ENCODE data around the gene STK24. TPM values are rescaled to one million over a fixed set of nuclear protein-coding genes. Genes with fewer than 3 reads are reported as not detected.
A peak's percentile ranks its signal among the peaks of the same experiment; 100 is the strongest.
"Not testable (repeated sequence)": the region's sequence is repeated elsewhere in the genome, so short reads cannot be mapped to it uniquely, and the experiment has no call there.

Gene STK24
- total RNA-seq, 2 experiments from 2014 or later: 160 to 170 TPM

DNA sequence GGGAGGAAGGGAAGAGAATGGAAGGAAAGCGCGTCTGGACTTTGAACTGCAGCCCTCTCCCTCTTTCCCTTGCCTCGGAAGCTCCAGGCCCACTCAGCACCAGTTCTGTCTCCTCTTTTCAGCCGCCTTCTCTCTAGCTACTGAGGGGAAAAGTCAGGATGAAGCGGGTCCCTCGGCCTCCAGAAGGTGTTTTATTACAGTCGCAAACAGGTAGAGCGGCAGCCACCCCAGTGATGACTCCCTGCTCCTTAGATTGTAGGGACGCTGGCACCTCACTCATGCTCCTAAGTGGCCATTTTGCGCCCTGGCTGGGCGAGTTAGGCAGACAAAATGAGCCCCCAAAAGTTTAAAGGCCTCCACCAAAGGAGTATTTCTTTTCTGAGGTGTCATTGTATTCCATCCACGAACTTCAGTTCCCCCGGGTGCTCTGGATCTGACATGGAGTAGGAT lies 954 bp upstream of the STK24 start:
- H3K4me3 Mint-ChIP-seq: peak overlapping the region; percentile 76
- CTCF ChIA-PET: no interaction called here

DNA sequence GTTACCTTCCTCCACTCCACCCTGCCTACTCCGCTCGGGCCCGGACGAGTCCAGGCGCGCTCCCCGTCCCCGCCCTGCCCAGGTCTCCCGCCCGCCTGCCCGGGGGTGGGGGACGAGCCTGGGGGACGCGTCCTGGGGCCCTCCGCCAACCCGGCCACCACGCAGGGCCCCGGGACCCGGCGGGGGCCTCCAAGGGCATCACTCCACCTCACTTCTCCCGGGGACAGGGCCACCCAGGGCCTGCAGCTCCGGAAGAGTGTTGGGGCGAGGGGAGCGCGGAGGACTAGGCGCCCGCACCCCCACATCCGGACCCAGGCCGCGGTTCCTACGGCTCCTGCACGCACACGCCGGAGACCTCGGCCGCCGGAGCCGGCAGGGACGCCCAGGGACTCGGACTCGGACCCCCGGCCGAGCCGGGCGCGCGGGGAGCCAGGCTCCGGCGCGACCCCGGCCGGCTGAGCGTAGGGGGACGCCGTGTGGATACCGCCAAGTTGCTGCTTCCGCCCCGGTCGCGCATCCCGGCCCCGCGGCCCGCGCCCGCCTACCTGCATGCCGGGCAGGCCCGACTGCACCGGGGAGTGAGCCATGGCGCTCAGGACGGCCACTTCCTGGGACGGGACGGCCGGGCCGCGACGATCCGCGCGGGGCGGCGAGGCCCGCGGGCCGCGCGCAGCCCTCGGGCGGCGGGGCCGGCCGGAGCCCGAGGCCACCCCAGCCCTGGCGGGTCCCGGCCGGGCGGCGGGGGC lies 534 bp downstream of the STK24 start:
- peak overlapping the region; percentile 98 for H3K4me3 Mint-ChIP-seq
- no peaks in the 10 kb centered on the region for H3K27me3 Mint-ChIP-seq
- POLR2A ChIA-PET: no interaction called here
- peak; percentile 49 for DNase-seq
- CTCF ChIA-PET: interaction anchor here (1.1 kb wide), 1 partner anchor 131 kb away, joined by 4 read pairs; no protein-coding TSS in a partner anchor
- H3K36me3 Mint-ChIP-seq (ENCODE audit: low read depth): peaks cover 24% of the 10 kb centered on the region
- no peaks in the 10 kb centered on the region for H3K9me3 Mint-ChIP-seq
- H3K27ac Mint-ChIP-seq: peak overlapping the region; percentile 93
- H3K4me1 Mint-ChIP-seq: peaks cover 42% of the 10 kb centered on the region

More for the DNA sequence above, 954 bp upstream of the STK24 start:
- H3K36me3 Mint-ChIP-seq (ENCODE audit: low read depth): peaks cover 23% of the 10 kb centered on the region
- no peaks in the 10 kb centered on the region for H3K9me3 Mint-ChIP-seq
- no peaks in the 10 kb centered on the region for H3K27me3 Mint-ChIP-seq
- POLR2A ChIA-PET: no interaction called here
- H3K4me1 Mint-ChIP-seq: peaks cover 35% of the 10 kb centered on the region
- no peak for DNase-seq
- H3K27ac Mint-ChIP-seq: peak overlapping the region; percentile 90

DNA sequence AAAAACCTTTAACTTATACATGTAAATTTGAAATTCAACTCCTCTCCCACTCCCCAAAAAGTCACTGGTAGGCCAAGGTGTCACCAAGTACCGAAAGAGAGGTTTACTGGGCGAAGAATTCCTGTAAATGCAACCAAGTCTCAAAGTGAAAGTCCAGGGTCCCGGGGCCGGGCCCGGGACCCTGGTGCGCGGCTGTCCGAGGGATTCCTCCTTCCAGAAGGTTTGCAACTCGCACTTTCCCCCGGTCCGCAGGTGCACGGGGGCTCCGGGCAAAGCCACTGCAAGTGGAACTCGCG lies 1.1 kb downstream of the STK24 start:
- Mint-ChIP-seq H3K4me1 (peaks cover 47% of the 10 kb centered on the region), H3K36me3 (ENCODE audit: low read depth) (peaks cover 27% of the 10 kb centered on the region), H3K4me3 (peak overlapping the region; percentile 98), H3K27me3 (no peaks in the 10 kb centered on the region), H3K27ac (peak overlapping the region; percentile 93), H3K9me3 (no peaks in the 10 kb centered on the region)
- DNase-seq: no peak
- CTCF ChIA-PET: interaction anchor here (0.6 to 1.1 kb wide), 4 partner anchors 10 to 131 kb away, joined by 3 to 4 read pairs (median 4); no protein-coding TSS in a partner anchor
- POLR2A ChIA-PET: no interaction called here

DNA sequence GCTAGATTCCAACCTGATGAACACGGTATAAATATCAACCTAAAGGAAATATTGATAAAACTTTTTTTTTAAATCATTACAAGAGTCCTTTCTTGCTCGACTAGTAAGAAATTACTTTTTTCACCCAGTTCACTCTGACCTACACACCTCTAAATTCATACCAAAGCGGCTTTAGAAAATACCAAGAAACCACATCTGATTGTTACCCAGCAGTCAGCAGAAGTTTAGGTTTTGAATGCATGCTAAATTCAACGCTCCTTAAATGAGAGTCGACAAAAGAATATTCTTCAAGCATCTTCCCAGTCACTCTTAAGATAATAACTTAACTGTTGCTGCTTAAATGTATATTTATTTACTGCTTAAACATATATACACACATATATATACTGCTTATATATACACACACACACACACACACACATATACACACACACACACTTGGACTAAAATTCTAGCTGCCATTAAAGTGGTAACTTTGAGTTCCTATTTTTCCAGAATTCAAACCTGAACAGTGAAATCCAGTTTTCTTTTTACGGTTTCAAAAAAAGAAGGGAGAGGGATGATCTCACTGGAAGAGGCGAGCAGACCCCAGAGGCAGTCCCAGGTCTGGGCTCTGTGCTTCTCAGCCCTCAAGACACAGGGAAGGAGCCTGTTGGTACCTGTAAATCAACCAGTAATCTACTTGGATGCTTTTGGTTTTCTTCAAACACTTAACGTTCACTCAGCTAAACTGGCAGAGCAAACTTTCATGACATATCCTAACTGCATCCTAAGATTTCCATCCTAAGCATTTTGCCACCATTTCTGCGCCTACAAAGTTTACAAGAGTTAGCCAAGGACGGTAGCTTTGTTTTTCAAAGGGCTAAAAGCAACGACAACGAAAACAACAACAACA lies 1.7 kb downstream of the STK24 start:
- POLR2A ChIA-PET: interaction anchor here (0.6 kb wide), 1 partner anchor 681 kb away, joined by 3 read pairs; no protein-coding TSS in a partner anchor
- no peak for DNase-seq
- Mint-ChIP-seq H3K9me3 (no peaks in the 10 kb centered on the region), H3K27me3 (no peaks in the 10 kb centered on the region), H3K36me3 (ENCODE audit: low read depth) (peaks cover 30% of the 10 kb centered on the region), H3K4me1 (peaks cover 53% of the 10 kb centered on the region), H3K4me3 (peak overlapping the region; percentile 98), H3K27ac (peak overlapping the region; percentile 93)
- CTCF ChIA-PET: interaction anchor here (0.6 to 1.1 kb wide), 4 partner anchors 10 to 130 kb away, joined by 3 to 4 read pairs (median 4); no protein-coding TSS in a partner anchor

DNA sequence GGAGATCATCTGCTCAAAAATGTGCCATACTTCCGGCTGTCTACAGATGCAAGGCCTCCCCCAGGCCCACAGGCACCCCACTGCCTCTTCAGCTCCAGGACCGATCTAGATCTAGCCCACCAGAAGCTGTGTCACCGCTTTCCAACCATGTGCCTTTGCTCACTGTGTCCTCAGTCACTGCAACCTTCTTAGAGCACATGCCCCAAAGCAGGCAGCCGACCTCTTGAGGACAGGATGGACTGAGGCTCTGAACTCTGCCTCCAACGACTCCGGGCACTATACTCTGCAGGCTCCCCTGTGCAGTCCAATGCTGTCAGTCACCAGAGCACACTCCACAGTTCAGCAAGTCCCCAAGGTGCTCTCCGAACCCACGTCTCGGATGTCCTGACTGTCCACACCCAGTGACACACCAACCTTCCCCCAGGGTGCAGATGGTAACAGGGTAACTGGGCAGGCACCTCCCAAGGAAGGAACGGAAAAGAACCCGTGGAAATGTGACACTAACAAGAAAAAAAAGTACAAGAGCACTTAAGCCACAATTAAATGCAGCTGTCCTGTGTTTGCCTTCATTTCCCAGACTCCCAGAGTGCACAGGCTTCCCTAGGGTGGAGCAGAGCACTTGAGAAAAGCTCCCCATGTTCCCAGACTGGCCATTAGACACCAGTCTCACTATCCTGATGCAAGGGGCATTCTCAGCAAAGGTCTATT lies 4.8 kb downstream of the STK24 start:
- POLR2A ChIA-PET: no interaction called here
- Mint-ChIP-seq H3K27ac (peak overlapping the region; percentile 92), H3K9me3 (peaks cover 8% of the 10 kb centered on the region), H3K4me3 (peak overlapping the region; percentile 74), H3K4me1 (peaks cover 75% of the 10 kb centered on the region), H3K27me3 (no peaks in the 10 kb centered on the region), H3K36me3 (ENCODE audit: low read depth) (peaks cover 57% of the 10 kb centered on the region)
- DNase-seq: peak; percentile 31
- CTCF ChIA-PET: interaction anchor here (1.4 to 1.8 kb wide), 3 partner anchors 9 to 19 kb away, joined by 3 to 6 read pairs (median 6); no protein-coding TSS in a partner anchor

DNA sequence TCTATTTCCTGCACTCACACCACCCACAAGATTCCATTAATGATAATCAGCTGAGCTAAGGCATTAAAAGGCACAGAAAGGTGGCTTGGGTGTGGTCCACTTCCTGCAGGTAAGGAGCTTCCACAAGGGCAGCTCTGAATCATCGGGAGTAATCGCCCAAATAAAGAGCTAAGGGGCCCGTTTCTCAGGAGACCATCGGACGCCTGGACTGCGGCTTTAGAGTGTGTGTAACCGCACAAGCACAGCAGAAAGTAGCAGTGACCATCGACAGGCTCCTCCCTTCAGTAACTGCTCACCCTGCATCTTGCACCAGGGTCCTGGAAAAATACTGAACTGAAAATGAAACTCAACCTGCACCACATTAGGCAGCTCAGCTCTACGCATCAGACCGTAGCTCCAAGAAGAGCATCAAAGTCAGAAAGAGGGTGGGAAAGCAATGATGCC lies 6.0 kb downstream of the STK24 start:
- Mint-ChIP-seq H3K36me3 (ENCODE audit: low read depth) (peaks cover 62% of the 10 kb centered on the region), H3K27ac (peak overlapping the region; percentile 92), H3K4me1 (peaks cover 87% of the 10 kb centered on the region), H3K9me3 (peaks cover 8% of the 10 kb centered on the region), H3K4me3 (peak overlapping the region; percentile 74), H3K27me3 (no peaks in the 10 kb centered on the region)
- DNase-seq: peak; percentile 66
- ChIA-PET POLR2A (no interaction called here), CTCF (interaction anchor here (1.2 to 1.8 kb wide), 3 partner anchors 10 to 104 kb away, joined by 3 to 6 read pairs (median 3); no protein-coding TSS in a partner anchor)

DNA sequence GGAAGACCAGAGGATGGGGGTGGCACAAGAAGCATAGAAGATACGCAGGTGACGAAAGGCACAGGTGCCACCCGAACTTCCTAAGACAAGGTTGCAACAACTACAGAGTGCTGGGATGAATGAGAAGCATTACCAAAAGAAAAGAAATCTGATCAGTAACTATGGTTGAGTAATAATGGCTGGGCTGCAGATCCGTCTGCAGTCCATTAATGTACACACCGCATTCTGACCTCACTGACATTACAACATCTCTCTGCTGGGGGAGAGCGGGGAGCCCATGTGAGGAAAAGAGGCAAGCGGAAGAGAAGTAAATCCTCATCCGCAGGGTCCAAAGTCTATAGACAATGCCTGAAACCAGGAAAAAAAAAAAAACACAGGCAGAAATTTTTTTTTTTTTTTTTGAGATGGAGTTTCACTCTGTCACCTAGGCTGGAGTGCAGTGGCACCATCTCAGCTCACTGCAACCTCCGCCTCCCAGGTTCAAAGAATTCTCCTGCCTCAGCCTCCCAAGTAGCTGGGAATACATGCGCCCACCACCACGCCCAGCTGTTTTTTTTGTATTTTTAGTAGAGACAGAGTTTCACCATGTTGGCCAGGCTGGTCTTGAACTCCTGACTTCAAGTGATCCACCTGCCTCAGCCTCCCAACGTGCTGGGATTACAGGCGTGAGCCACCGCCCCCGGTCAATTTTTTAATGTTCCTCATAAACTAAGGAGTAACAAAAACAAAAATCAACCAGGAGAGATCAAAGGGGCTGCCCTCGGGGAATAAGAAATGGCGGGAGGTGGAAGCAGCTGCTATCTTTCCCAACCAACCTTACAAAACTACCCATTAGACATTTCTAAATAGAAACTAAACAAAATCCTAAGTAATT lies 7.2 kb downstream of the STK24 start:
- H3K36me3 Mint-ChIP-seq (ENCODE audit: low read depth): peaks cover 58% of the 10 kb centered on the region
- peak overlapping the region; percentile 74 for H3K4me3 Mint-ChIP-seq
- peaks cover 95% of the 10 kb centered on the region for H3K4me1 Mint-ChIP-seq
- DNase-seq, H3K9me3 Mint-ChIP-seq, POLR2A ChIA-PET, H3K27me3 Mint-ChIP-seq: not testable (repeated sequence)
- peak overlapping the region; percentile 92 for H3K27ac Mint-ChIP-seq
- CTCF ChIA-PET: interaction anchor here (1.6 kb wide), 1 partner anchor 8 kb away, joined by 3 read pairs; no protein-coding TSS in a partner anchor

DNA sequence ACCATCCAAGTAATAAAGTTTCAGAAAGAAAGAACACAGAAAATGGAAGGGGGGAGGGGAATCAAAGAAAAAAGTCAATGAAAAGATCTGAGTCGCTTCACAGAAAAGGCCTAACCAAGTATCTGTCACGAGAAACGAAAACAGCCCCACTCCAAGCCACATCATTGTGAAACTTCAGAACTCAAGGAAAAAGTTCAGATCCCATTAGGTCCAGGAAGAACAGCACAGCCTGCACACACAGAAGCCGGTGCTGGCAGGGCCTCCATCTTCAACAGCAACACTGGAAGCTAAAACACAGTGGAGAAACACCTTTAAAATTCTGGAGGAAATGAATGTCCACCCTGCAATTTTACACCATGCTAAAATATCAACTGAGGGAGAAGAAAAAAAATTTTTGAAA lies 8.0 kb downstream of the STK24 start:
- POLR2A ChIA-PET: no interaction called here
- CTCF ChIA-PET: no interaction called here
- peaks cover 95% of the 10 kb centered on the region for H3K4me1 Mint-ChIP-seq
- no peak for DNase-seq
- H3K36me3 Mint-ChIP-seq (ENCODE audit: low read depth): peaks cover 55% of the 10 kb centered on the region
- H3K27me3 Mint-ChIP-seq: no peaks in the 10 kb centered on the region
- H3K4me3 Mint-ChIP-seq: peak overlapping the region; percentile 23
- H3K27ac Mint-ChIP-seq: peak overlapping the region; percentile 92
- peaks cover 8% of the 10 kb centered on the region for H3K9me3 Mint-ChIP-seq

DNA sequence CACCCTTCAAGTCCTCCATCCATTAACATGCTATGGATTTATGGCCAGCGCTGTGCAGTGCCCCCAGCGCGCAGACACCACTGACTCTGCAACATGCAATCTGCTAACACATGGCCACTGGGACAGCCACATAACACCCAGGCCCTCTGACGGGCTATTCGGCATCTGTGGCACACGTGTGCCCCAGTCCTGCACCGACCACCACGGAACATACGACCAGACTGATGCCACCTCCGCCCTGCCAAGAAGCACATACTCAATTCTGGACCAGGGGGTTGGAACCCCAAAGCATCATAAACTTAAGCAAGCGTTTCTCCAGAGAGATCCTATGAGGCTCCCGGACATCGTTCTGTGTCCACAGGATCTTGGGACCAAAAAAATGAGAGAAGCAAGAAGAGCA lies 9.8 kb downstream of the STK24 start:
- ChIA-PET POLR2A (interaction anchor here (0.6 kb wide), 1 partner anchor 57 kb away, joined by 3 read pairs; no protein-coding TSS in a partner anchor), CTCF (interaction anchor here (0.8 kb wide), 1 partner anchor 9 kb away, joined by 4 read pairs; no protein-coding TSS in a partner anchor)
- peak overlapping the region; percentile 63 for H3K4me3 Mint-ChIP-seq
- no peak for DNase-seq
- no peaks in the 10 kb centered on the region for H3K27me3 Mint-ChIP-seq
- peak overlapping the region; percentile 93 for H3K27ac Mint-ChIP-seq
- peaks cover 8% of the 10 kb centered on the region for H3K9me3 Mint-ChIP-seq
- H3K4me1 Mint-ChIP-seq: peaks cover 92% of the 10 kb centered on the region
- peaks cover 50% of the 10 kb centered on the region for H3K36me3 Mint-ChIP-seq (ENCODE audit: low read depth)

DNA sequence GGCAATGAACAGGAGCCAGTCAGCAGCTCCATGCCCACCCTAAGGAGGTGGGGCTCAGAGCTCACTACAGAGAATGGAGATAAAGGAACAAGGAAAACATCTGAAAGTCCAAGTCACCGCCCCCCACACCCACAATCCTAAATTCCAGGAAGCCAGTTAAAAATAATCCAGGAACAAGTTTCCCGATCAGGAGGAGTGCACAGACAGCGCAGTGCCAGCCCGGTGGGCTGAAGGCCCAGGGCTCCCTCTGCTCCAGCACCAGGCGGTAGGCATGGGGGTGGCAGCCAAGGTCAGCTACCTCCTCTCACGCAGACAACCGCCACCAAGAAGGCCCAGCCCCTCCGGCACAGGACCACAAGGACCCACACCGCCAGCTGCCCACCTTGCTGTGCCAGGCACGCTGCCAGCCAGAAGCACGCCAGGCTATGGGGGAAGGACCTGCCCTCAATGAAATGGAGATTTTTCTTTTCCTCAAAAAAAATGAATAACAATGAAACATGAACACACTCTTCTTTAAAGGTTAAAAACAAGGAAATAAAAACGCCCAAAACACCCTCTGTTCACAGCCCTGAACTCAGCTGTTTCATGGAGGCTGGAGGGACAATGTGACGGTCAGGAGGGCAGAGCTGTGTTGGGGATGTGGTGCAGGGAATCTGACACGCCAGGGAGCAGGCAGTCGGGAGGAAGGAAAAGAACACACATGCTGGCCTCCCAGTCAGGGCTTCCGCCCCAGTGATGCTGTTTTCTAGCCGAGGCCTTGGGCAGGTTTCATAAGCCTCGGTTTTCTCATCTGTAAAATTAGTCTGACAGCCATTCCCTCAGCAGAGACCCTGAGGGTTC lies 11.0 kb downstream of the STK24 start:
- Mint-ChIP-seq H3K27ac (peak overlapping the region; percentile 93), H3K9me3 (peaks cover 8% of the 10 kb centered on the region), H3K4me3 (peak overlapping the region; percentile 4), H3K36me3 (ENCODE audit: low read depth) (peaks cover 55% of the 10 kb centered on the region), H3K27me3 (no peaks in the 10 kb centered on the region), H3K4me1 (peaks cover 91% of the 10 kb centered on the region)
- ChIA-PET POLR2A (interaction anchor here (0.7 kb wide), 1 partner anchor 416 kb away, joined by 12 read pairs; no protein-coding TSS in a partner anchor), CTCF (interaction anchor here (0.8 to 1.6 kb wide), 2 partner anchors 10 to 16 kb away, joined by 3 to 6 read pairs; no protein-coding TSS in a partner anchor)
- DNase-seq: no peak

DNA sequence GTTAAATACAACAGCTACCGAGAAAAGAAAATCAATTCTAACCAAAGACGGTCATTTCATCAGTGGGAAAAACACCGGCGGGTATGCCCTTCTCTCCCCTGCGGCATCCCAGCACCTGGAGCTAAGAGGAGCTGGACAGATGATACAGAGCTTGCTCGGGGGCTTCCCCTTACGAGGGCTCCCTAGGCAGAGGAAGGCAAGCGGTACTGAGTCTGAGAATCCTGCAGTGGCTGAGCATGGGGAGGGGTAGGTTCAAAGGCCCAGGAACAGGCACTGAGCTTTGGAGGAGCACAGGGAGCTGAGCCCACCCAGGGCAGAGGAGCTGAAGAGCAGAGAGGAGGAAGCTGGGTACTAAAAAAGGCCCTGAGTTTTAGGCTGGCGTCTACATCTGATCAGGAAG lies 12.7 kb downstream of the STK24 start:
- Mint-ChIP-seq H3K27ac (peak overlapping the region; percentile 93), H3K9me3 (peaks cover 5% of the 10 kb centered on the region), H3K36me3 (ENCODE audit: low read depth) (peaks cover 57% of the 10 kb centered on the region), H3K27me3 (no peaks in the 10 kb centered on the region), H3K4me3 (peak overlapping the region; percentile 82), H3K4me1 (peaks cover 89% of the 10 kb centered on the region)
- POLR2A ChIA-PET: no interaction called here
- no peak for DNase-seq
- CTCF ChIA-PET: interaction anchor here (1.2 to 2.4 kb wide), 2 partner anchors 8 to 116 kb away, joined by 3 to 6 read pairs; no protein-coding TSS in a partner anchor

Measured in activated CD4-positive, alpha-beta T cell treated with anti-CD3 and anti-CD28 coated beads, Interleukin-2, amount 10 ng/mL, durations not matched to agents 7 days and 5 days (primary cell).